Keratinocyte (primary cell): Measurements from ENCODE around the gene C5orf22. TPM values are rescaled to one million over a fixed set of nuclear protein-coding genes. Genes with fewer than 3 reads are reported as not detected.

Experiments used
- DNase-seq: peaks from one replicate; pipeline ENCODE4 v3.0.0-alpha.2; 2011; ENCODE audit warnings: low read depth, missing footprints, low spot score
- FAIRE-seq: peaks from 2 replicates; lab custom pipeline; 2011; peaks lifted over from hg19 to GRCh38; lab: Jason Lieb, UNC
- H2AFZ ChIP-seq: 2 replicates; pipeline ENCODE4 v1.6.0; 2012; ENCODE audit warnings: low read length, control low read depth, inconsistent platforms; ENCODE audit not compliant: control insufficient read depth
- H3K27ac ChIP-seq: 2 replicates; pipeline ENCODE4 v1.5.1; 2011; ENCODE audit warnings: low read length; ENCODE audit not compliant: control insufficient read depth, insufficient read depth
- H3K27me3 ChIP-seq: 3 replicates; pipeline ENCODE4 v1.6.0; 2011; ENCODE audit warnings: low read length; ENCODE audit not compliant: control insufficient read depth, insufficient read depth; ENCODE audit errors: extremely low read depth
- H3K36me3 ChIP-seq, 2 experiments: 2 replicates in 1 of 2; 3 replicates in 1 of 2; pipeline ENCODE4 v1.5.1; 2011; ENCODE audit warnings: low read length in 2 of 2, mild to moderate bottlenecking in 1 of 2; ENCODE audit not compliant: control insufficient read depth in 2 of 2, insufficient read depth in 2 of 2; ENCODE audit errors: extremely low read depth in 1 of 2
- H3K4me1 ChIP-seq: 3 replicates; pipeline ENCODE4 v1.5.1; 2011; ENCODE audit warnings: low read length; ENCODE audit not compliant: control insufficient read depth, insufficient read depth; ENCODE audit errors: extremely low read depth
- H3K4me2 ChIP-seq: 3 replicates; pipeline ENCODE4 v1.6.0; 2011; ENCODE audit warnings: low read depth, low read length; ENCODE audit not compliant: control insufficient read depth, insufficient read depth; ENCODE audit errors: extremely low read depth
- H3K4me3 ChIP-seq, 3 experiments: fragments of 200-600 bp in 1 of 3; sonication (generic) in 1 of 3; 2 replicates in 2 of 3; 3 replicates in 1 of 3; pipeline ENCODE4 v1.5.1; 2011 to 2016; ENCODE audit warnings: low read length in 3 of 3, mild to moderate bottlenecking in 3 of 3, control low read depth in 2 of 3, inconsistent platforms in 1 of 3, low read depth in 1 of 3, mixed read lengths in 1 of 3, mixed run types in 1 of 3, moderate library complexity in 1 of 3; ENCODE audit not compliant: control insufficient read depth in 2 of 3, insufficient read depth in 2 of 3; ENCODE audit errors: extremely low read depth in 1 of 3
- H3K79me2 ChIP-seq: 2 replicates; pipeline ENCODE4 v1.6.0; 2012; ENCODE audit warnings: low read length; ENCODE audit not compliant: control insufficient read depth, insufficient read depth
- H3K9ac ChIP-seq: 3 replicates; pipeline ENCODE4 v1.6.0; 2011; ENCODE audit warnings: low read length; ENCODE audit not compliant: control insufficient read depth, insufficient read depth; ENCODE audit errors: extremely low read depth
- H3K9me1 ChIP-seq: 3 replicates; pipeline ENCODE4 v1.6.0; 2011; ENCODE audit warnings: low read length; ENCODE audit not compliant: control insufficient read depth, insufficient read depth; ENCODE audit errors: extremely low read depth
- H3K9me3 ChIP-seq: 2 replicates; pipeline ENCODE4 v1.5.1; 2012; ENCODE audit warnings: low read depth, low read length; ENCODE audit not compliant: control insufficient read depth
- H4K20me1 ChIP-seq: 3 replicates; pipeline ENCODE4 v1.6.0; 2011; ENCODE audit warnings: low read length; ENCODE audit not compliant: control insufficient read depth, insufficient read depth; ENCODE audit errors: extremely low read depth
- CTCF ChIP-seq, 3 experiments: IDR thresholded peaks in 1 of 3; conservative IDR thresholded peaks in 1 of 3; optimal IDR thresholded peaks in 1 of 3; 2 replicates in 2 of 3; 3 replicates in 1 of 3; pipeline versions ENCODE3 to v1.5.1; 2011; ENCODE audit warnings: low read length in 3 of 3, mild to moderate bottlenecking in 3 of 3, moderate library complexity in 2 of 3, control low read depth in 1 of 3, inconsistent platforms in 1 of 3; ENCODE audit not compliant: insufficient read depth in 2 of 3; ENCODE audit errors: extremely low read depth in 1 of 3
- EZH2 ChIP-seq: IDR thresholded peaks from one replicate; pipeline ENCODE4 v1.6.1; 2012; ENCODE audit warnings: inconsistent platforms, mild to moderate bottlenecking, low read length, moderate library complexity
- dilution Hi-C: fragments of 300-500 bp; cut with MboI; formaldehyde crosslinking; loops from one replicate; pipeline ENCODE4 v1.7.0; 2020; ENCODE audit warnings: low sequenced_read_pairs; ENCODE audit not compliant: extremely low pct_ligation_motif_present
- polyA plus RNA-seq, 5 experiments: library from polyadenylated mRNA; depleted of rRNA in 3 of 5; stranded (reverse) in 3 of 5; stranded (forward) in 1 of 5; unstranded in 1 of 5; fragments of >200 nt; gene quantifications; 1 replicate in 1 of 5; 2 replicates in 3 of 5; 3 replicates in 1 of 5; pipeline versions ENCODE4 v1.2.1 to v1.2.3, GENCODE V29; 2011 to 2012; ENCODE audit warnings: missing spikeins in 2 of 5, low read depth in 1 of 5, low replicate concordance in 1 of 5

C5orf22 gene
- polyA plus RNA-seq, 1 donor (not counting 4 experiments of a cell fraction or from before 2014, with no cell fraction given) = 27.6 TPM

- TF ChIP-seq CTCF (optimal IDR thresholded peaks at IDR 0.05 in 1 of 3, IDR thresholded peaks at IDR 0.05 in 1 of 3, conservative IDR thresholded peaks at IDR 0.05 in 1 of 3; ENCODE audit: extremely low read depth in 1 of 3, insufficient read depth in 2 of 3, low read length in 3 of 3) (no peak), EZH2 (no peak)
- Histone ChIP-seq H3K79me2 (no peaks in the 10 kb centered on the region), H4K20me1 (no peaks in the 10 kb centered on the region), H2AFZ (no peak overlapping the region), H3K9me1 (no peaks in the 10 kb centered on the region), H3K27me3 (no peaks in the 10 kb centered on the region), H3K9ac (no peak overlapping the region), H3K4me2 (no peak overlapping the region), H3K4me1 (peaks cover 7% of the 10 kb centered on the region), H3K27ac (no peak overlapping the region), H3K4me3 (no peak overlapping the region), H3K36me3 (peaks cover 2 to 9% of the 10 kb centered on the region in 2 experiments), H3K9me3 (no peaks in the 10 kb centered on the region)
- FAIRE-seq = no peak
- no peak for DNase-seq
- dilution Hi-C loops = no loop called here
Measured at GRCh38 chr5:31551878-31552277, 19.8 kb downstream of the C5orf22 start.

GRCh38 chr5:31553863-31554262 lies 21.8 kb downstream of the C5orf22 start:
- Histone ChIP-seq H3K4me2 (no peak overlapping the region), H3K27me3 (no peaks in the 10 kb centered on the region), H3K4me3 (no peak overlapping the region), H3K4me1 (peaks cover 7% of the 10 kb centered on the region), H3K36me3 (peaks cover 2 to 7% of the 10 kb centered on the region in 2 experiments), H3K9me3 (no peaks in the 10 kb centered on the region), H2AFZ (no peak overlapping the region), H4K20me1 (no peaks in the 10 kb centered on the region), H3K9ac (no peak overlapping the region), H3K79me2 (no peaks in the 10 kb centered on the region), H3K9me1 (no peaks in the 10 kb centered on the region), H3K27ac (no peak overlapping the region)
- dilution Hi-C loops = no loop called here
- no peak for DNase-seq
- no peak for TF ChIP-seq CTCF (optimal IDR thresholded peaks at IDR 0.05 in 1 of 3, IDR thresholded peaks at IDR 0.05 in 1 of 3, conservative IDR thresholded peaks at IDR 0.05 in 1 of 3; ENCODE audit: extremely low read depth in 1 of 3, insufficient read depth in 2 of 3, low read length in 3 of 3)
- TF ChIP-seq EZH2 = no peak
- no peak for FAIRE-seq
